ENCODE measurements around the gene AASS.

DNA sequence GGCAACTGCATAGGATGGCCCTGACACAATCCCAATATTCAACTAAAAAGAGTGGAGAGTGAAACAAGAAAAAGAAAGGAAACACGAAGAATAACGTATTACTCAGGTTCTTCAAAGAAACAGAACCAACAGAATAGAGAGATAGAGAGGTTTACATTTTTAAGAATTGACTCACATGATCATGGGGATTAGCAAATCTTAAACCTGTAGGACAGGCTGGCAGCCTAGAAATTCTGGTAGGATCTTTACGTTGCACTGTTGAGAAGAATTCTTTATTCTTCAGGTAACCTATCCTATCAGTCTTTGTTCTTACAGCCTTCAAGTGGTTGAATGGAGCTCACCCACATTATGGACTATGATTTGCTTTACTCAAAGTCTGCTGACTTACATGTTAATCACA, 103.9 kb downstream of the AASS start:
- TF ChIP-seq, protein P1, sequence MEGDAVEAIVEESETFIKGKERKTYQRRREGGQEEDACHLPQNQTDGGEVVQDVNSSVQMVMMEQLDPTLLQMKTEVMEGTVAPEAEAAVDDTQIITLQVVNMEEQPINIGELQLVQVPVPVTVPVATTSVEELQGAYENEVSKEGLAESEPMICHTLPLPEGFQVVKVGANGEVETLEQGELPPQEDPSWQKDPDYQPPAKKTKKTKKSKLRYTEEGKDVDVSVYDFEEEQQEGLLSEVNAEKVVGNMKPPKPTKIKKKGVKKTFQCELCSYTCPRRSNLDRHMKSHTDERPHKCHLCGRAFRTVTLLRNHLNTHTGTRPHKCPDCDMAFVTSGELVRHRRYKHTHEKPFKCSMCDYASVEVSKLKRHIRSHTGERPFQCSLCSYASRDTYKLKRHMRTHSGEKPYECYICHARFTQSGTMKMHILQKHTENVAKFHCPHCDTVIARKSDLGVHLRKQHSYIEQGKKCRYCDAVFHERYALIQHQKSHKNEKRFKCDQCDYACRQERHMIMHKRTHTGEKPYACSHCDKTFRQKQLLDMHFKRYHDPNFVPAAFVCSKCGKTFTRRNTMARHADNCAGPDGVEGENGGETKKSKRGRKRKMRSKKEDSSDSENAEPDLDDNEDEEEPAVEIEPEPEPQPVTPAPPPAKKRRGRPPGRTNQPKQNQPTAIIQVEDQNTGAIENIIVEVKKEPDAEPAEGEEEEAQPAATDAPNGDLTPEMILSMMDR (conservative IDR thresholded peaks at IDR 0.05; ENCODE audit: low read depth, low read length) = no peak
- TF ChIP-seq EZH2 (IDR thresholded peaks at IDR 0.05; ENCODE audit: low read length, unreplicated experiment) (no peak), EZH2phosphoT487 (IDR thresholded peaks at IDR 0.05; ENCODE audit: borderline replicate concordance, low read length) (no peak)
